ENCODE results near the gene ANTXR2.
"Not testable (repeated sequence)": the region's sequence is repeated elsewhere in the genome, so short reads cannot be mapped to it uniquely, and the experiment has no call there.

ANTXR2 gene

GRCh38 chr4:80072744-80073472 lies at the start of gene ANTXR2:
TSS of gene ANTXR2 (minus strand) at chr4:80073229. CDS start at chr4:80072560, 669 bp downstream.
- Mint-ChIP-seq H3K27ac (peak within 1 kb of the TSS; percentile 97), H3K4me1 (peaks cover 23% of the 10 kb centered on the region), H3K27me3 (no peaks in the 10 kb centered on the region), H3K4me3 (peak within 1 kb of the TSS; percentile 94), H3K36me3 (peaks cover 12% of the 10 kb centered on the region), H3K9me3 (no peaks in the 10 kb centered on the region)
- peak; percentile 69 for ATAC-seq (ENCODE audit: low read depth)
- DNase-seq (ENCODE audit: low spot score in 2 of 2), result peak; percentile 70 to 77

GRCh38 chr4:80121815-80122214 lies 48.8 kb upstream of the ANTXR2 start:
- peaks cover 15% of the 10 kb centered on the region for H3K4me1 Mint-ChIP-seq
- not testable (repeated sequence) for H3K27ac Mint-ChIP-seq; H3K27me3 Mint-ChIP-seq; ATAC-seq (ENCODE audit: low read depth); H3K4me3 Mint-ChIP-seq; H3K36me3 Mint-ChIP-seq; H3K9me3 Mint-ChIP-seq; DNase-seq (ENCODE audit: low spot score in 2 of 2)

- H3K27ac Mint-ChIP-seq; H3K4me1 Mint-ChIP-seq; H3K9me3 Mint-ChIP-seq; DNase-seq (ENCODE audit: low spot score in 2 of 2); ATAC-seq (ENCODE audit: low read depth); H3K27me3 Mint-ChIP-seq; H3K36me3 Mint-ChIP-seq; H3K4me3 Mint-ChIP-seq: not testable (repeated sequence)
Observed at GRCh38 chr4:80119620-80120019, 46.6 kb upstream of the ANTXR2 start.

- Mint-ChIP-seq H3K4me3 (no peak overlapping the region), H3K9me3 (peaks cover 6% of the 10 kb centered on the region), H3K4me1 (no peaks in the 10 kb centered on the region), H3K27ac (no peak overlapping the region), H3K36me3 (peaks cover 7% of the 10 kb centered on the region), H3K27me3 (peaks cover 10% of the 10 kb centered on the region)
- ATAC-seq (ENCODE audit: low read depth), result no peak
- DNase-seq (ENCODE audit: low spot score in 2 of 2), result no peak
Observed at GRCh38 chr4:80116516-80116915, 43.5 kb upstream of the ANTXR2 start.

- Mint-ChIP-seq H3K27ac (no peak overlapping the region), H3K4me3 (no peak overlapping the region), H3K9me3 (peaks cover 6% of the 10 kb centered on the region), H3K4me1 (no peaks in the 10 kb centered on the region), H3K36me3 (peaks cover 7% of the 10 kb centered on the region), H3K27me3 (peaks cover 10% of the 10 kb centered on the region)
- DNase-seq (ENCODE audit: low spot score in 2 of 2) (no peak), ATAC-seq (ENCODE audit: low read depth) (no peak)
Observed at GRCh38 chr4:80115368-80116181, 42.5 kb upstream of the ANTXR2 start.

- Mint-ChIP-seq H3K27ac (no peak overlapping the region), H3K36me3 (peaks cover 7% of the 10 kb centered on the region), H3K4me1 (no peaks in the 10 kb centered on the region), H3K4me3 (no peak overlapping the region), H3K27me3 (peaks cover 10% of the 10 kb centered on the region), H3K9me3 (peaks cover 6% of the 10 kb centered on the region)
- no peak for ATAC-seq (ENCODE audit: low read depth)
- DNase-seq (ENCODE audit: low spot score in 2 of 2), result no peak
Observed at GRCh38 chr4:80114732-80115265, 41.8 kb upstream of the ANTXR2 start.

- H3K36me3 Mint-ChIP-seq, result peaks cover 7% of the 10 kb centered on the region
- peaks cover 6% of the 10 kb centered on the region for H3K9me3 Mint-ChIP-seq
- ATAC-seq (ENCODE audit: low read depth) (no peak), DNase-seq (ENCODE audit: low spot score in 2 of 2) (no peak)
- no peak overlapping the region for H3K4me3 Mint-ChIP-seq
- H3K27me3 Mint-ChIP-seq, result peaks cover 12% of the 10 kb centered on the region
- no peak overlapping the region for H3K27ac Mint-ChIP-seq
- H3K4me1 Mint-ChIP-seq, result no peaks in the 10 kb centered on the region
Observed at GRCh38 chr4:80113615-80114014, 40.6 kb upstream of the ANTXR2 start.

GRCh38 chr4:80112236-80112635 lies 39.2 kb upstream of the ANTXR2 start:
- Mint-ChIP-seq H3K4me3 (no peak overlapping the region), H3K27me3 (peaks cover 12% of the 10 kb centered on the region), H3K9me3 (peaks cover 4% of the 10 kb centered on the region), H3K36me3 (peaks cover 8% of the 10 kb centered on the region), H3K27ac (no peak overlapping the region), H3K4me1 (no peaks in the 10 kb centered on the region)
- DNase-seq (ENCODE audit: low spot score in 2 of 2), result no peak
- no peak for ATAC-seq (ENCODE audit: low read depth)

- Mint-ChIP-seq H3K27ac (no peak overlapping the region), H3K4me3 (no peak overlapping the region)
- no peak for ATAC-seq (ENCODE audit: low read depth)
Observed at GRCh38 chr4:80111276-80111675, 38.2 kb upstream of the ANTXR2 start.

GRCh38 chr4:80107374-80107773 lies 34.3 kb upstream of the ANTXR2 start:
- no peak overlapping the region for H3K4me3 Mint-ChIP-seq
- H3K27ac Mint-ChIP-seq, result no peak overlapping the region
- H3K36me3 Mint-ChIP-seq, result peaks cover 12% of the 10 kb centered on the region
- ATAC-seq (ENCODE audit: low read depth), result no peak
- H3K9me3 Mint-ChIP-seq, result peaks cover 12% of the 10 kb centered on the region
- H3K4me1 Mint-ChIP-seq, result no peaks in the 10 kb centered on the region
- H3K27me3 Mint-ChIP-seq, result peaks cover 6% of the 10 kb centered on the region
- no peak for DNase-seq (ENCODE audit: low spot score in 2 of 2)

More at GRCh38 chr4:80111276-80111675, 38.2 kb upstream of the ANTXR2 start:
- DNase-seq (ENCODE audit: low spot score in 2 of 2), result no peak
- peaks cover 9% of the 10 kb centered on the region for H3K36me3 Mint-ChIP-seq
- peaks cover 10% of the 10 kb centered on the region for H3K9me3 Mint-ChIP-seq
- no peaks in the 10 kb centered on the region for H3K4me1 Mint-ChIP-seq
- peaks cover 9% of the 10 kb centered on the region for H3K27me3 Mint-ChIP-seq

GRCh38 chr4:80104927-80105326 lies 31.9 kb upstream of the ANTXR2 start:
- no peak for ATAC-seq (ENCODE audit: low read depth)
- peaks cover 12% of the 10 kb centered on the region for H3K36me3 Mint-ChIP-seq
- H3K4me3 Mint-ChIP-seq, result no peak overlapping the region
- no peaks in the 10 kb centered on the region for H3K4me1 Mint-ChIP-seq
- peaks cover 12% of the 10 kb centered on the region for H3K9me3 Mint-ChIP-seq
- H3K27ac Mint-ChIP-seq, result no peak overlapping the region
- peaks cover 4% of the 10 kb centered on the region for H3K27me3 Mint-ChIP-seq
- no peak for DNase-seq (ENCODE audit: low spot score in 2 of 2)

- peaks cover 12% of the 10 kb centered on the region for H3K36me3 Mint-ChIP-seq
- peaks cover 2% of the 10 kb centered on the region for H3K27me3 Mint-ChIP-seq
- H3K27ac Mint-ChIP-seq, result no peak overlapping the region
- ATAC-seq (ENCODE audit: low read depth) (no peak), DNase-seq (ENCODE audit: low spot score in 2 of 2) (no peak)
- H3K9me3 Mint-ChIP-seq, result peaks cover 12% of the 10 kb centered on the region
- peaks cover under 1% of the 10 kb centered on the region for H3K4me1 Mint-ChIP-seq
- no peak overlapping the region for H3K4me3 Mint-ChIP-seq
Observed at GRCh38 chr4:80103629-80104028, 30.6 kb upstream of the ANTXR2 start.

- no peak for ATAC-seq (ENCODE audit: low read depth)
- Mint-ChIP-seq H3K36me3 (peaks cover 7% of the 10 kb centered on the region), H3K4me1 (peaks cover 3% of the 10 kb centered on the region), H3K27ac (no peak overlapping the region), H3K27me3 (peaks cover 2% of the 10 kb centered on the region), H3K9me3 (peaks cover 8% of the 10 kb centered on the region), H3K4me3 (no peak overlapping the region)
- DNase-seq (ENCODE audit: low spot score in 2 of 2), result no peak
Observed at GRCh38 chr4:80101792-80102116, 28.7 kb upstream of the ANTXR2 start.

- H3K4me3 Mint-ChIP-seq, result no peak overlapping the region
- ATAC-seq (ENCODE audit: low read depth), result no peak
Observed at GRCh38 chr4:80101071-80101791, 28.2 kb upstream of the ANTXR2 start.

More at GRCh38 chr4:80101071-80101791, 28.2 kb upstream of the ANTXR2 start:
- H3K9me3 Mint-ChIP-seq, result peaks cover 3% of the 10 kb centered on the region
- DNase-seq (ENCODE audit: low spot score in 2 of 2), result no peak
- peaks cover 2% of the 10 kb centered on the region for H3K36me3 Mint-ChIP-seq
- no peak overlapping the region for H3K27ac Mint-ChIP-seq
- no peaks in the 10 kb centered on the region for H3K27me3 Mint-ChIP-seq
- peaks cover 5% of the 10 kb centered on the region for H3K4me1 Mint-ChIP-seq
